Activated CD4-positive, alpha-beta T cell treated with anti-CD3 and anti-CD28 coated beads, Interleukin-2, amount 50 U/mL, for 16 hours (primary cell): ENCODE data around the gene RNASE11.
"Not testable (repeated sequence)": the region's sequence is repeated elsewhere in the genome, so short reads cannot be mapped to it uniquely, and the experiment has no call there.

Source experiments
- DNase-seq: peaks from one replicate; pipeline ENCODE4 v3.0.0-alpha.2; 2020

The RNASE11 gene

GRCh38 chr14:20578325-20578724 lies 9.5 kb downstream of the RNASE11 start:
- no peak for DNase-seq

GRCh38 chr14:20572382-20572990 lies 15.3 kb downstream of the RNASE11 start:
- DNase-seq, result not testable (repeated sequence)

DNA sequence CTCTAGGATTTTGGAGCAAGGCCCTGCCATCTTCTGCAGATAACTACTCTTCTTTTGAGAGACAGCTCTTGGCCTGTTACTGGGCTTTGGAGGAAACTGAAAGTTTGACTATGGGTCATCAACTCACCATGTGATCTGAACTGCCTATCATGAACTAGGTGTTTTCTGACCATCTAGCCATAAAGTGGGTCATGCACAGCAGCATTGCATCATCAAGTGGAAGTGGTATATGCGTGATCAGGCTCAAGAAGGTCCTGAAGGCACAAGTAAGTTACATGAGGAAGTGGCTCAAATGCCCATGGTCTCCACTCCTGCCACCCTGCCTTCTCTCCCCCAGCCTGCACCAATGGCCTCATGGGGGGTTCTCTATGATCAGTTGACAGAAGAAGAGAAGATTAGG lies 17.1 kb downstream of the RNASE11 start:
- not testable (repeated sequence) for DNase-seq

- not testable (repeated sequence) for DNase-seq
These were observed 17.9 kb downstream of the RNASE11 start for GRCh38 chr14:20569865-20570264.

GRCh38 chr14:20569066-20569465 lies 18.7 kb downstream of the RNASE11 start:
- DNase-seq, result no peak

DNA sequence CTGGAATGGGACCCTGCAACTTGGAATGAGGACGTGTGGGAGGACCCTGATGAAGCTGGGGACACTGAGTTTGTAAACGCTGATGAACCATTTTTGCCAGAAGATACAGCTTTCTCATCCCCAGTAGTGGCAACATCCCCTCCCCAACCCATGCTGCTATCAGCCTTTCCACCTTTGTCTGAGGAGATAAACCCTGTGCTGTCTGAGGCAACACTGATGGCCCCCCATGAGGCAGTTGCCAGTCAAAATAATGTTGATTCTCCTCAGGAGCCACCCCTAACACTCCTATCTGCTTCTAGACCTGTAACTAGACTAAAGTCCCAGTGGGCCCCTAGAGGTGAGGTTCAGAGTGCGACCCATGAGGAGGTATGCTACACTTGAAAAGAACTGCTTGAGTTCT lies 19.4 kb downstream of the RNASE11 start:
- DNase-seq, result no peak

DNA sequence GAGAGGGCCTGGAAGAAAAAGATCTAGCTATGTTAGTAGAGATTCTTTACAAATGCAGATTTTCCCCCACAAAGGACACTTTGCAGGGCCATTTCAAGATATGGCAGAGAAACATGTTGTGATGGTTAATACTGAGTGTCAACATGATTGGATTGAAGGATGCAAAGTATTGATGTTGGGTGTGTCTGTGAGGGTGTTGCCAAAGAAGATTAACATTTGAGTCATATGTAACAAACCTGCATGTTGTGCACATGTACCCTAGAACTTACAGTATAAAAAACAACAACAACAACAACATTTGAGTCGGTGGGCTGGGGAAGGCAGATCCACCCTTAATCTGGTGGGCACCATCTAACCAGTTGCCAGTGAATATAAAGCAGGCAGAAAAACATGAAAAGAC lies 20.6 kb downstream of the RNASE11 start:
- not testable (repeated sequence) for DNase-seq

DNA sequence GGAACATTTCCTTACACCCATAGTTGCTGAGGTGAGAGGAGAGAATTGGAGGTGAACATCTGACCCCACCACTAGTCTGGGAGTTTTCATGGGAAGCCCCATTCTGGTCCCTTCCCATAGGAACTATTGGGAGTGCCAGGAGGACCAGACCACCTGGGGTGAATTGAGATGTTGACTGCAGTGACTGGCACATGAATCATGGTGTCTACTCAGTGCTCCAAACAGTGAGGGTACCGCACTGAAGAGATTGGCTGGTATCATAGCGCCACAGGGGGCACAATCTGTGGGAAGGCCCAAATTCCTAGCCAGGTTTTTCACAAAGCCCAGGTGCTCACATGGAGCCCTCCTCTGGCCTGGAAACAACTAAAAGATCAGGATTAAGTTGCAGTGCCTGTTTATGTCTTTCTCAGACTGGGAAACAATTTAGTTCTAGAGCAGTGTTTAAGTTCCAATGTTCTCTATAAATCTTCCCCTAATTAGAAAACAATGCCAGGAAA lies 23.3 kb downstream of the RNASE11 start:
- DNase-seq, result no peak

DNA sequence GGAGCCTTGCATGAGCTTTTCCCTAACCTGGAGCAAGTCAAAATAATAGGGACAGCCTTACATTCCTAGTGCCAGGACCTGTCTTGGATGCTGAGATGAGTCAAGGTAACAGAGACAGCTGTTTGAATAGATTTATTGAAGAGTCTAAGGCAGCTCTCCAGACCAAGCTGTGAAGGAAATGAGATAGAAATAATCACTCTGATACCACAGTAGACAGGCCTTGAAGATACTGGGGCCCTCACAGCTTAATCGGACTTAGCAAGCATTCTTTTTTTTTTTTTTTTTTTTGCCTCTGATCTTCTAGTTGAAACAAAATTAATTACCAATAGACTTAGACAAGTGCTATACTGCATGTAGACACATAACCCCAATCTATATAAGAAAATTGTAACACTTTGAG lies 23.8 kb downstream of the RNASE11 start:
- no peak for DNase-seq

- DNase-seq, result no peak
These were observed 26.8 kb downstream of the RNASE11 start, which contains the start of gene RNASE9 for GRCh38 chr14:20560961-20561360. Gene RNASE9, minus strand, starts transcription at chr14:20561047.

- DNase-seq, result no peak
These were observed 28.3 kb downstream of the RNASE11 start for GRCh38 chr14:20559461-20559904.

DNA sequence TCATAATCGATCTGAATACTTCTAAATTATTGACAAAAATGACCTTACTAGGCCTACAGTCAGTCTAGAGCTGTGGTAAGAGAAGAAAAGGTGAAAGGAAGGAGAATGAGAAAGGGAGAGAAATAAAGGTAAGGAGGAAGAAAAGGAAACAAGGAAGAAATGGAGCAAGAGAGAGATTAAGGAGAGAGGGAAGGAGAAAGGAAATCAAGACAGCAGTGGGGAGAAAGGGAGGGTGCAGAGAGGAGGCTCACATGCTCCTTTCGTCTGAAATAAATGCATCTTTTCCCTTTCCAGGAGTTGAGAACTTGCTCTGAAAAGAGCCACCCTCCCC lies 30.6 kb downstream of the RNASE11 start:
- no peak for DNase-seq

GRCh38 chr14:20556500-20557211 lies 31.1 kb downstream of the RNASE11 start:
- DNase-seq, result no peak

DNA sequence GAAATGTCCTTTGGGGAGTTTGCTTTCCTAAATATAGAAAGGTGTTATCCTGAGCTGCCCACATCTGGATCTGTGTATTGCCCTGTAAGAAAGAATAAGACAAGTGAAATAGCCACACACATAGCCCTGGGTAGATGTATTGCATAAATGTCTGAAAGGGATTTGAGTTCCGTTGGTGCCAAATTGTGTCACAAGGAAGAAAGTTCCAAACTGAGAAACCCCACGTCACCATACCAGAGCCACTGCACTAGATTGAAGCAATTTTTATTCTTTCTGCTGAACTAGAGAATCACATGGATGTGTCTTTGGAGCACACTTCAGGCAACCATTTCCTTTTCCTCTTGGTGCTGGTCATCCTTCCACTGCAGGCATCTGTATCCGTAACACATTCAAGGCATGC lies 32.0 kb downstream of the RNASE11 start:
- DNase-seq, result no peak

DNA sequence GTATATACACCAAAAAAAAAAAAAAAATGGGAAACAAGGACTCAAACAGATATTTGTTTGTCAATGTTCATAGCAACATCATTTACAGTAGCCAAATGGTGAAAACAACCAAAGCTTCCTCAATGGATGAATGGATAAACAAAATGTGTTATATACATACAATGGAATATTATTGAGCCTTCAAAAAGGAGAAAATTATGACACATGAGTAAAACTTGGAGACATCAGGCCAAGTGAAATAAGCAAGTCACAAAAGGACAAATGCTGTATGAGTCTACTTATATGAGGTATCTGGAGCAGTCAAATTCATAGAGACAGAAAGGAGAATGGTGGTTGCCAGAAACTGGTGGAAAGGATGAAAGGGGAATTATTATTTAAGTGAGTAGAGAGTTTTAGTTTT lies 34.8 kb downstream of the RNASE11 start:
- no peak for DNase-seq

GRCh38 chr14:20551606-20552005 lies 36.2 kb downstream of the RNASE11 start:
- DNase-seq, result no peak

DNA sequence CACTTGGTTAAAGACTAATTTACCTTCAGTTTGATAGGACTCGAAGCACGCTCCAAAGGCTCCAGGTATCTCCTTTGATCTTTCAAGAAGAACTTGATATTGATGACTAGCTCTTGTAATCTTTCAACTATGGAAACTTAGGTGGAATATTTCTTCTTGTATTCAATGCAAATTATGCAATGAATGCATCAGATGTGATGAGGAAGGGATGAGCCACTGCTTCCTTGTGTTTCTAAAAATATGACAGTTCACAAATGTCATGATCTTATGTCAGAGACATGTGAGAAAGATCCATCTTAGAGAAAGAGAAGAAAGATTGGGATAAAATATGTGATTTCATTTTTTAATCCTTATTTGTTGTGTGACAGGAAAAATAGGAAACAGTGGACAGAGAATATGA lies 36.9 kb downstream of the RNASE11 start:
- DNase-seq, result no peak

DNA sequence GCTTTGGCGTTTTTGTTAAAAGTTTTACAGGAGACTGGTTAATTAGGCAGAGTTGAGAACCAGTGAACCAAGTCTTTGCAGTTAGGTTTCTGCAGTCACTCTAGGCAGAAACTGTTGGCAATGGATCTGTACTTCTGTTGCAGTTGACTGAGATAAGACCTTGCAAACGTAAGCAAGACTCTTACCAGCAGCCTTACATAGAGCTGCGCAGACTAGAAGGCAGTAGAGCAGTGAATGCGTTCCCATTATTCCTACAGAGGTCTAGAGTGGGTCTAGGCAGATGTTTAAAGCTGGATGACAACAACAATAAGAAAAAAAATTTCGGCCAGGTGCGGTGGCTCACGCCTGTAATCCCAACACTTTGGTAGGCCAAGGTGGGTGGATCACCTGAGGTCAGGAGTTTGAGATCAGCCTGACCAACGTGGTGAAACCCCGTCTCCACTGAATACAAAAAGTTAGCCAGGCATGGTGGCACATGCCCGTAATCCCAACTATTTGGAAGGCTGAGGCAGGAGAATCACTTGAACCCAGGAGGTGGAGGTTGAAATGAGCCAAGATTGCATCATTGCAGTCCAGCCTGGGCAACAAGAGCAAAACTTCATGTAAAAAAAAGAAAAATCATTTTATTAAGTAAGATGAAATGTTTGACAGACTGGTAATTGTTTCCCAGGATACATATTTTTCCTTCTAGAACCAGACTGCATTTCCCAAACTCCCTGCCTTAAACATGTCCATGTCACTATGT lies 39.2 kb downstream of the RNASE11 start:
- no peak for DNase-seq

DNA sequence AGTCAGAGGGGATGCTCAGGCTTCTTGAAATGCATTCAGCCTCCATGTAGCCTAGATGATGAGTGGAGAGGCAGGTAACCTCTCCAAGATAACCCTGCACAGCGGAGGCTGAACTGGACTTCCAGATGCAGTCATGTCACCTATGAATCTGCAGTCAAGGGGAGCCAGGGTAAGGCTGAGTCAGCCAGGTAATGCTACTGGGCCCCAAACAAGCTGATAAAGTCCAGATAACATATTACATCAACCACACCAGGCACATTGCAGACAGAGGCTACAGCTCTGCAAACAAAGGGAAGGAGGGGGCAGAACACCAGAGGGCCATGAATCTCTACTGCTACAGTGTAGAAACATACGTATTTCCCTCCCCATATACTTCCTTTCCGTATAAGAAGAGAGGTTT lies 40.9 kb downstream of the RNASE11 start:
- no peak for DNase-seq

- no peak for DNase-seq
These were observed 47.9 kb downstream of the RNASE11 start for GRCh38 chr14:20539906-20540305.
